Upper lobe of left lung (tissue), 4 donors: Measurements from ENCODE around the gene SOX30.

ENCODE experiments used
- CTCF ChIP-seq, 6 experiments: fragments of 450-650 bp in 4 of 6; fragments of 200-600 bp in 2 of 6; sonication (generic) in 2 of 6; IDR thresholded peaks; one replicate each; pipeline ENCODE4 v1.5.1; 2016 to 2019; ENCODE audit warnings: antibody characterized with exemption in 6 of 6
- EP300 ChIP-seq, 4 donors: sonication (generic); formaldehyde crosslinking; IDR thresholded peaks; one replicate each; pipeline ENCODE4 v1.5.1; 2017; ENCODE audit warnings: antibody characterized with exemption in 4 of 4, control low read depth in 2 of 4
- POLR2AphosphoS5 ChIP-seq, 2 donors: sonication (generic); formaldehyde crosslinking; IDR thresholded peaks; one replicate each; pipeline ENCODE4 v1.5.1; 2017; ENCODE audit warnings: antibody characterized with exemption in 2 of 2

- TF ChIP-seq EP300 (IDR thresholded peaks at IDR 0.05) (no peak), CTCF (IDR thresholded peaks at IDR 0.05) (no peak), POLR2AphosphoS5 (IDR thresholded peaks at IDR 0.05) (no peak)
Measured at GRCh38 chr5:157671592-157672330, 19.5 kb upstream of the SOX30 start.
